SH-SY5Y (cell line): ENCODE results near the gene HAUS3.
A peak's percentile ranks its signal among the peaks of the same experiment; 100 is the strongest.

Source experiments
- GATA2 ChIP-seq: IDR thresholded peaks from 2 replicates; pipeline ENCODE4 v1.6.1; 2011; ENCODE audit warnings: mild to moderate bottlenecking, low read depth, low read length
- GATA3 ChIP-seq: IDR thresholded peaks from 2 replicates; pipeline ENCODE4 v1.6.1; 2011; ENCODE audit warnings: low read depth, mild to moderate bottlenecking, low read length, moderate library complexity

Gene HAUS3

GRCh38 chr4:2281575-2282343, 39.8 kb upstream of the HAUS3 start:
- TF ChIP-seq GATA3 (no peak), GATA2 (no peak)

- TF ChIP-seq GATA3: no peak
- no peak for TF ChIP-seq GATA2
These were observed 38.8 kb upstream of the HAUS3 start for GRCh38 chr4:2280531-2281300.

GRCh38 chr4:2277956-2278355, 36.0 kb upstream of the HAUS3 start:
- TF ChIP-seq GATA2 (no peak), GATA3 (no peak)

GRCh38 chr4:2276581-2277325, 34.8 kb upstream of the HAUS3 start:
- TF ChIP-seq GATA3 (no peak), GATA2 (no peak)

GRCh38 chr4:2275546-2276251, 33.8 kb upstream of the HAUS3 start:
- TF ChIP-seq GATA3 (no peak), GATA2 (no peak)

- no peak for TF ChIP-seq GATA3
- TF ChIP-seq GATA2: peak; percentile 68
These were observed 32.6 kb upstream of the HAUS3 start for GRCh38 chr4:2274320-2275043.

GRCh38 chr4:2273657-2274319, 31.9 kb upstream of the HAUS3 start:
- TF ChIP-seq GATA3: no peak
- no peak for TF ChIP-seq GATA2

GRCh38 chr4:2273221-2273620, 31.3 kb upstream of the HAUS3 start:
- TF ChIP-seq GATA3 (no peak), GATA2 (no peak)

GRCh38 chr4:2272828-2273120, 30.9 kb upstream of the HAUS3 start:
- TF ChIP-seq GATA3 (no peak), GATA2 (no peak)

- TF ChIP-seq GATA2: no peak
- TF ChIP-seq GATA3: no peak
These were observed 30.3 kb upstream of the HAUS3 start for GRCh38 chr4:2272026-2272827.

GRCh38 chr4:2271279-2272025, 29.5 kb upstream of the HAUS3 start:
- no peak for TF ChIP-seq GATA3

GRCh38 chr4:2270341-2271165, 28.6 kb upstream of the HAUS3 start:
- TF ChIP-seq GATA2 (no peak), GATA3 (no peak)
